Measurements from ENCODE around the gene DHX16. TPM values are rescaled to one million over a fixed set of nuclear protein-coding genes. Genes with fewer than 3 reads are reported as not detected.

DHX16 gene
- total RNA-seq, 2 experiments from 2014 or later: 15.9 to 16.1 TPM

DNA sequence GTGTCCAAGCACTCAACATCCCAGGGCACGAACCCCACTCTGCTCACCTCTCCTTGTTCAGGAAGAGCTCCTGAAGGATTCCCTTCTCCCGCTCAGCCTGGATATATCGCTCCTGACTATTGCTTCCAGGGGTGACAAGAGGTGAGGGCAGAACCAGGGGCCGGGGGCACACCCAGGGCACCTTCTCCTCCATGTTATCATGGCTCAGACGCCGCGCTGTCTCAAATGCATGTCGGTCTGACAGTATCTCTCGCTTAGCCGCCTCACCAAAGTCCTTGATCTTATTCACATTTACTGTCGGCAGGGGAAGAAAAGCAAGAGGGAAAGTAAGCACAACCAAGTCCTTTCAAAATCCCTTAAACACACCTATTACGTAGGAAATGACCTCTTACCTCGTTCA lies 68.8 kb downstream of the DHX16 start:
- ATAC-seq (ENCODE audit: poor library complexity) (no peak), DNase-seq (no peak)
- H3K36me3 ChIP-seq (ENCODE audit: insufficient read depth, low read length): peaks cover 85% of the 10 kb centered on the region
- H3K9me3 ChIP-seq (ENCODE audit: control insufficient read depth in 1 of 2, insufficient read depth in 1 of 2, low read length in 2 of 2): no peaks in the 10 kb centered on the region
- intact Hi-C loops (cut with DNase I, micrococcal nuclease): no loop called here
- Mint-ChIP-seq H3K4me3 (no peak overlapping the region), H3K9me3 (no peaks in the 10 kb centered on the region), H3K27ac (peak overlapping the region; percentile 60), H3K4me1 (ENCODE audit: low read depth) (peaks cover 40% of the 10 kb centered on the region), H3K36me3 (ENCODE audit: low read depth) (peaks cover 90% of the 10 kb centered on the region), H3K27me3 (no peaks in the 10 kb centered on the region)
- H3K4me1 ChIP-seq (ENCODE audit: insufficient read depth, low read length): peaks cover 11% of the 10 kb centered on the region
- no peaks in the 10 kb centered on the region for H3K27me3 ChIP-seq (ENCODE audit: control insufficient read depth in 1 of 2, insufficient read depth in 2 of 2, low read length in 2 of 2)
- ChIA-PET POLR2A (interaction anchor here (0.7 to 4.2 kb wide), 6 partner anchors 10 to 59 kb away, joined by 3 to 32 read pairs (median 3); partner anchors contain the start of gene MRPS18B), CTCF (interaction anchor here (0.5 to 2.4 kb wide), 3 partner anchors 11 to 122 kb away, joined by 3 to 8 read pairs (median 6); no protein-coding TSS in a partner anchor)
- no peak overlapping the region for H3K4me3 ChIP-seq (ENCODE audit: low read length)
- no peak for TF ChIP-seq CTCF (IDR thresholded peaks at IDR 0.05)
- H3K27ac ChIP-seq (ENCODE audit: low read depth in 1 of 2, low read length in 2 of 2): no peak overlapping the region

Other genes with a start within 250 kb of the DHX16 start
- 1,000 to 10,000 TPM; 1,136 to 1,173 TPM for gene HLA-E, start 183.5 kb downstream of the DHX16 start, total RNA-seq
- gene GNL1, start 116.5 kb downstream of the DHX16 start, total RNA-seq: 100 to 1,000 TPM; 145 to 151 TPM
- 10 to 100 TPM; 10.3 to 13.2 TPM for gene PRR3, start 115.7 kb downstream of the DHX16 start, total RNA-seq
- 10 to 100 TPM; 86.1 to 88.0 TPM for gene ABCF1, start 101.6 kb downstream of the DHX16 start, total RNA-seq
- gene PPP1R10, start 55.8 kb downstream of the DHX16 start, total RNA-seq: 10 to 100 TPM; 92.2 to 95.3 TPM
- 10 to 100 TPM; 15.3 to 15.5 TPM for gene MRPS18B, start 55.2 kb downstream of the DHX16 start, total RNA-seq
- gene ATAT1, start 46.1 kb downstream of the DHX16 start, total RNA-seq: 1 to 10 TPM; 4.1 to 5.2 TPM
- 10 to 100 TPM; 20.3 to 21.7 TPM for gene C6orf136, start 25.9 kb downstream of the DHX16 start, total RNA-seq
- 10 to 100 TPM; 30.9 to 31.6 TPM for gene PPP1R18, start 13.6 kb upstream of the DHX16 start, total RNA-seq
- gene NRM, start 18.0 kb upstream of the DHX16 start, total RNA-seq: 1 to 10 TPM; 3.8 to 4.4 TPM
- gene MDC1, start 44.3 kb upstream of the DHX16 start, total RNA-seq: 10 to 100 TPM; 50.5 to 56.8 TPM
- gene TUBB, start 47.3 kb upstream of the DHX16 start, total RNA-seq: 10 to 100 TPM; 76.0 to 78.4 TPM
- gene FLOT1, start 69.7 kb upstream of the DHX16 start, total RNA-seq: 10 to 100 TPM; 31.6 TPM
- 1 to 10 TPM; 5.7 to 5.8 TPM for gene IER3, start 71.5 kb upstream of the DHX16 start, total RNA-seq
- gene DDR1, start 211.5 kb upstream of the DHX16 start, total RNA-seq: 1 to 10 TPM; 6.5 to 6.6 TPM
- gene GTF2H4, start 235.2 kb upstream of the DHX16 start, total RNA-seq: 10 to 100 TPM in 1 of 2 experiments, 1 to 10 TPM in 1; 7.7 to 10.7 TPM
- gene VARS2, start 241.2 kb upstream of the DHX16 start, total RNA-seq: 10 to 100 TPM; 19.3 to 21.7 TPM